Upper lobe of left lung (tissue), 6 donors: ENCODE results near the gene ATP13A1. TPM values are rescaled to one million over a fixed set of nuclear protein-coding genes. Genes with fewer than 3 reads are reported as not detected.

ENCODE experiments used
- ATAC-seq, 2 donors: fragments of 200-7000 bp; cut with Tn5 transposase; one replicate each; pipeline ENCODE4 v1.9.1; 2022; ENCODE audit warnings: mild to moderate bottlenecking in 2 of 2, moderate library complexity in 2 of 2; ENCODE audit not compliant: low FRiP score in 2 of 2
- DNase-seq, 2 donors: peaks; one replicate each; pipeline ENCODE4 v3.0.0-alpha.2; 2019 to 2020
- H3K27ac ChIP-seq, 4 donors: fragments of 200-600 bp; sonication (generic); one replicate each; pipeline ENCODE4 v1.5.1; 2016 to 2019
- H3K27me3 ChIP-seq, 4 donors: fragments of 200-600 bp; sonication (generic); one replicate each; pipeline ENCODE4 v1.5.1; 2017 to 2019
- H3K36me3 ChIP-seq, 4 donors: fragments of 200-600 bp; sonication (generic); one replicate each; pipeline ENCODE4 v1.5.1; 2016 to 2019
- H3K4me1 ChIP-seq, 4 donors: fragments of 200-600 bp; sonication (generic); one replicate each; pipeline ENCODE4 v1.5.1; 2018 to 2019
- H3K4me3 ChIP-seq, 4 donors: fragments of 200-600 bp; sonication (generic); one replicate each; pipeline ENCODE4 v1.5.1; 2017 to 2019; ENCODE audit warnings: mild to moderate bottlenecking in 2 of 4, moderate library complexity in 1 of 4
- H3K9me3 ChIP-seq, 4 donors: fragments of 200-600 bp; sonication (generic); one replicate each; pipeline ENCODE4 v1.5.1; 2018 to 2019
- EP300 ChIP-seq, 4 donors: sonication (generic); formaldehyde crosslinking; IDR thresholded peaks; one replicate each; pipeline ENCODE4 v1.5.1; 2017; ENCODE audit warnings: antibody characterized with exemption in 4 of 4, control low read depth in 2 of 4
- POLR2A ChIP-seq, 4 donors: fragments of 450-650 bp; IDR thresholded peaks; one replicate each; pipeline ENCODE4 v1.5.1; 2016 to 2017; ENCODE audit warnings: antibody characterized with exemption in 4 of 4, mild to moderate bottlenecking in 2 of 4
- POLR2AphosphoS5 ChIP-seq, 2 donors: sonication (generic); formaldehyde crosslinking; IDR thresholded peaks; one replicate each; pipeline ENCODE4 v1.5.1; 2017; ENCODE audit warnings: antibody characterized with exemption in 2 of 2
- WGBS, 2 donors: methylation state at CpG; one replicate each; pipeline ENCODE4 v1.1.5; 2017 to 2018; 5-methylcytosine and 5-hydroxymethylcytosine counted together
- total RNA-seq, 6 donors: library from RNA; depleted of rRNA in 4 of 6; stranded (reverse); fragments of >200 nt in 4 of 6; gene quantifications; one replicate each; pipeline versions ENCODE4 v1.1.0 to v1.2.1, GENCODE V29; 2016 to 2021
- TF ChIP-seq, protein P1 (sequence below), 6 experiments: fragments of 450-650 bp in 4 of 6; fragments of 200-600 bp in 2 of 6; sonication (generic) in 2 of 6; IDR thresholded peaks; one replicate each; pipeline ENCODE4 v1.5.1; 2016 to 2019; ENCODE audit warnings: antibody characterized with exemption in 6 of 6
- donor health status: DM: no; HTN: no; CAD: no; lungs with moderate emphysema.
- donor health status: DM: no; HTN: yes; CAD: no; lungs with severe emphysema.

ATP13A1 gene
- total RNA-seq, 6 donors from 2014 or later: 58.6 to 256 (median 97.4) TPM

GRCh38 chr19:19647037-19647835 is 16.2 kb downstream of the ATP13A1 start:
- Histone ChIP-seq H3K27ac (no peak overlapping the region), H3K36me3 (peaks cover 25 to 73% (median 65%) of the 10 kb centered on the region in 4 donors), H3K9me3 (no peaks in the 10 kb centered on the region), H3K4me1 (peaks cover 7 to 17% (median 8%) of the 10 kb centered on the region in 4 donors), H3K4me3 (no peak overlapping the region), H3K27me3 (no peaks in the 10 kb centered on the region)
- TF ChIP-seq POLR2A (IDR thresholded peaks at IDR 0.05): no peak
- no peak for TF ChIP-seq EP300 (IDR thresholded peaks at IDR 0.05)
- no peak for TF ChIP-seq POLR2AphosphoS5 (IDR thresholded peaks at IDR 0.05)
- TF ChIP-seq, protein P1, sequence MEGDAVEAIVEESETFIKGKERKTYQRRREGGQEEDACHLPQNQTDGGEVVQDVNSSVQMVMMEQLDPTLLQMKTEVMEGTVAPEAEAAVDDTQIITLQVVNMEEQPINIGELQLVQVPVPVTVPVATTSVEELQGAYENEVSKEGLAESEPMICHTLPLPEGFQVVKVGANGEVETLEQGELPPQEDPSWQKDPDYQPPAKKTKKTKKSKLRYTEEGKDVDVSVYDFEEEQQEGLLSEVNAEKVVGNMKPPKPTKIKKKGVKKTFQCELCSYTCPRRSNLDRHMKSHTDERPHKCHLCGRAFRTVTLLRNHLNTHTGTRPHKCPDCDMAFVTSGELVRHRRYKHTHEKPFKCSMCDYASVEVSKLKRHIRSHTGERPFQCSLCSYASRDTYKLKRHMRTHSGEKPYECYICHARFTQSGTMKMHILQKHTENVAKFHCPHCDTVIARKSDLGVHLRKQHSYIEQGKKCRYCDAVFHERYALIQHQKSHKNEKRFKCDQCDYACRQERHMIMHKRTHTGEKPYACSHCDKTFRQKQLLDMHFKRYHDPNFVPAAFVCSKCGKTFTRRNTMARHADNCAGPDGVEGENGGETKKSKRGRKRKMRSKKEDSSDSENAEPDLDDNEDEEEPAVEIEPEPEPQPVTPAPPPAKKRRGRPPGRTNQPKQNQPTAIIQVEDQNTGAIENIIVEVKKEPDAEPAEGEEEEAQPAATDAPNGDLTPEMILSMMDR (IDR thresholded peaks at IDR 0.05): no peak
- WGBS, 2 donors: 93 to 95% methylated on average over 7 to 19 of the region's 29 CpGs
- peak in 1 of 2 donors; percentile 77 for DNase-seq
- ATAC-seq: no peak

GRCh38 chr19:19645233-19645870 is 18.1 kb downstream of the ATP13A1 start:
- Histone ChIP-seq H3K4me3 (no peak overlapping the region), H3K9me3 (no peaks in the 10 kb centered on the region), H3K27ac (no peak overlapping the region), H3K27me3 (no peaks in the 10 kb centered on the region), H3K4me1 (peaks cover 8 to 24% (median 11%) of the 10 kb centered on the region in 4 donors), H3K36me3 (peaks cover 21 to 57% (median 50%) of the 10 kb centered on the region in 4 donors)
- 89 to 92% methylated on average over 11 to 15 of the region's 17 CpGs for WGBS, 2 donors
- TF ChIP-seq POLR2AphosphoS5 (IDR thresholded peaks at IDR 0.05) (no peak), POLR2A (IDR thresholded peaks at IDR 0.05) (no peak), EP300 (IDR thresholded peaks at IDR 0.05) (no peak)
- TF ChIP-seq, protein P1 (IDR thresholded peaks at IDR 0.05): no peak
- peak in 1 of 2 donors; percentile 65 for DNase-seq
- no peak for ATAC-seq

DNA sequence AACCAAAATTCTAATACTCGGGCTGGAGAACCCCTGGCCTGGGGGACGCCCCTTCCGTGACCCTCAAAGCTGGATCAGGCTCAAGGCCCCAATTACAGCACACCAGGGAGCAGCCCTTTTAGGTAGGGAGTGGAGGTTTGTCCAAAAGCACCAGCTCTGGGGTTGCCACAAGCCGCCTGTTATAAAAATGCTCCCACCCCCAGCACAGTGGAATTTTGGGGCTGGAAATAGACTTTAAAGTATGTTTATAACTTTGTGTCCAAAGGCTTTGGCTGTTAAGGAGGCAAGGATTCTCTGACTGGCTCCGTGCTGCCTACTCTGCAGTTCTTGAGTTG is 19.5 kb downstream of the ATP13A1 start:
- Histone ChIP-seq H3K36me3 (peaks cover 21 to 54% (median 40%) of the 10 kb centered on the region in 4 donors), H3K4me3 (peak overlapping the region in 3 of 4 donors; percentile 79 to 99 (median 83)), H3K4me1 (peaks cover 8 to 24% (median 11%) of the 10 kb centered on the region in 4 donors), H3K9me3 (no peaks in the 10 kb centered on the region), H3K27me3 (no peaks in the 10 kb centered on the region), H3K27ac (peak overlapping the region; percentile 83 to 93 (median 91))
- TF ChIP-seq, protein P1 (IDR thresholded peaks at IDR 0.05): no peak
- TF ChIP-seq POLR2A (IDR thresholded peaks at IDR 0.05) (no peak), EP300 (IDR thresholded peaks at IDR 0.05) (no peak), POLR2AphosphoS5 (IDR thresholded peaks at IDR 0.05) (no peak)
- ATAC-seq: no peak
- WGBS, 2 donors: 10 to 28% methylated on average over 1 to 5 of the region's 5 CpGs
- no peak for DNase-seq

DNA sequence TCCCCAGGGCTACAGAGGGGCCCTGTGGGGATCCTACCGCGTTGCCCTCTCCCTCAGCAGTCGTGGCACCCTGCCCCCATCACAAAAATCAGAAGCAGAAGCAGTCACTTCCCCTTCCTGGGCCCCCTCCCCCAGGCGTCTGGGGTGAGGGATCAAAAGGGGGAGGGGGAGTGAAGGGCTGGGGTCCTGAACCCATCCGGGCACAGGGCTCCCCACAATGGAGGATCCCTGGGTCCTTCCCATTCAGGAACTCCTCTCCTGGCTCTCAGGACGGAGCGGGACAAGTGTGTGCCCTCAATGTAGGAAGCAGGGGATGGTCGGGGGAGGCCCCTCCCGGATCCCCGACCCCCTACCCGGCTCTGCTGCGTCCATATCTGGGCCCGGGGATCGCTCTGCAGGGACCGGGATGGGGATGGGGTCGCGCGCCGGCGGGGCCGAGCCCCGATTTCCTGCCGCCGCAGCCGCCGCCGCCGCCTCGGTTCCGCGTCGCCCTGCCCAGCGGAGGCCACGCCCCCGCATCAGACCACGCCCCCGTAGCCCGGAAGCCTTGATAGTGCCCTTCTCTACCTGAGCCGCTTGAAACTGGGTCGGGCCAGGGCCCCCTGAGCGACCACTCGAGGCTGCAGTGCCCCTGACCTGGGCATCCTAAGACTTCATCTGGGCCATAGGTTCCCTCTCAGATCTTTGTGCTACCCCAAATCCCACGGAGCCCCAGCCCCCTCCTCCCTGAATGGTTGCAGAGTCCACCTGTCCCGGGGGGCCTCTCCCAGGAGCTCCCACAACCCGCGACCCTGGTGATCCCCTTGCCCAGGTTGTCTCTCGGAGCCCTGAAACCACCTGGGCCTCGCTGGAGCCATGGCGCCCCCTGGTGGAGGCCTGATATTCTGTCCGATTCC is 20.1 kb downstream of the ATP13A1 start, which contains the start of gene GMIP:
TSS of gene GMIP (minus strand) at position 500 of the 896 bp plus-strand sequence. CDS start at position 372, 128 bp downstream.
- H3K27me3 ChIP-seq: no peaks in the 10 kb centered on the region
- 0% methylated on average over 1 to 21 of the region's 50 CpGs for WGBS, 2 donors
- peak in 1 of 2 donors; percentile 42 for TF ChIP-seq POLR2AphosphoS5 (IDR thresholded peaks at IDR 0.05)
- peak; percentile 14 to 88 (median 64) for TF ChIP-seq POLR2A (IDR thresholded peaks at IDR 0.05)
- TF ChIP-seq EP300 (IDR thresholded peaks at IDR 0.05): no peak
- TF ChIP-seq, protein P1 (IDR thresholded peaks at IDR 0.05): peak; percentile 78 to 87 (median 84)
- ATAC-seq: peak; percentile 80 to 94
- peak within 1 kb of the TSS; percentile 83 to 93 (median 91) for H3K27ac ChIP-seq
- peaks cover 8 to 24% (median 11%) of the 10 kb centered on the region in 4 donors for H3K4me1 ChIP-seq
- H3K4me3 ChIP-seq: peak within 1 kb of the TSS; percentile 79 to 99 (median 90)
- H3K9me3 ChIP-seq: no peaks in the 10 kb centered on the region
- H3K36me3 ChIP-seq: peaks cover 21 to 52% (median 40%) of the 10 kb centered on the region in 4 donors
- peak; percentile 87 to 98 for DNase-seq
